GM21723 (cell line): ENCODE data around the gene ADCY1.

Source experiments
- ATAC-seq: cut with Tn5 transposase; IDR thresholded peaks from one replicate; pipeline ENCODE4 v1.9.1; 2021; ENCODE audit warnings: mild to moderate bottlenecking, moderate library complexity; ENCODE audit not compliant: unreplicated experiment

Gene ADCY1

DNA sequence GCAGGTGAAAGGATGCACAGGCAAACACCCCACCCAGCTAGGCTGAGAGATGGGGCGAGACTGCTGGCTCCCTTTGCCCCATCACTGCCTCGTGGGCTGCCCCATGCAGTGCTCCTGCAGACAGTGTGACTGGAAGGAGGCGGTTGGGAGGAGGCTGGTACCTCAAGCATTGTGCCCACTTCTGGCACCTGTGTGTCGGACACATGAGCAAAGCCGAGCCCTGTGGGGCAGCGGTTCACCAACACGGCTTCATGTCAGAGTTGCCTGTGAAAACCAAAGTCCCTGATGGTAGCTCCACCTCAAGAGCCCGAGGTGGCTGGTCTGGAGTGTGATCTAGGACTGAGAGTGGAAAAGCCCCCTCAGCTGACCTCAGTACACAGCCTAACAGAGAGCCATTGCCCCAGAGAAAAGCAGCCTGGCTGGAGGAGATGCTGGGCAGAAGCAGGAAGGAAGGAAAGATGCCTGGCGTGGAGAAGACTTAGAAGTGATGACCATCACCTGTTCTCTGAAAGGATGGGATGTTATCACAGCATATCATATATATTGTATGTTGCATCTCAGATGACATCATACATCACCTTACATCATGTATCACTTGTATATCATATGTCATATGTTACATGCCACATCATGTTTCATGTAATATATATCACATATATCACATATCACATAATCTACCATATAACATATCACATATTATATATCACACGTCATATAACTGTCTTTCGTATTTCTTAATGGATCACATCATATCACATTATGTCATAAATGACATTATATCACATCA, 75.6 kb downstream of the ADCY1 start:
- no peak for ATAC-seq

DNA sequence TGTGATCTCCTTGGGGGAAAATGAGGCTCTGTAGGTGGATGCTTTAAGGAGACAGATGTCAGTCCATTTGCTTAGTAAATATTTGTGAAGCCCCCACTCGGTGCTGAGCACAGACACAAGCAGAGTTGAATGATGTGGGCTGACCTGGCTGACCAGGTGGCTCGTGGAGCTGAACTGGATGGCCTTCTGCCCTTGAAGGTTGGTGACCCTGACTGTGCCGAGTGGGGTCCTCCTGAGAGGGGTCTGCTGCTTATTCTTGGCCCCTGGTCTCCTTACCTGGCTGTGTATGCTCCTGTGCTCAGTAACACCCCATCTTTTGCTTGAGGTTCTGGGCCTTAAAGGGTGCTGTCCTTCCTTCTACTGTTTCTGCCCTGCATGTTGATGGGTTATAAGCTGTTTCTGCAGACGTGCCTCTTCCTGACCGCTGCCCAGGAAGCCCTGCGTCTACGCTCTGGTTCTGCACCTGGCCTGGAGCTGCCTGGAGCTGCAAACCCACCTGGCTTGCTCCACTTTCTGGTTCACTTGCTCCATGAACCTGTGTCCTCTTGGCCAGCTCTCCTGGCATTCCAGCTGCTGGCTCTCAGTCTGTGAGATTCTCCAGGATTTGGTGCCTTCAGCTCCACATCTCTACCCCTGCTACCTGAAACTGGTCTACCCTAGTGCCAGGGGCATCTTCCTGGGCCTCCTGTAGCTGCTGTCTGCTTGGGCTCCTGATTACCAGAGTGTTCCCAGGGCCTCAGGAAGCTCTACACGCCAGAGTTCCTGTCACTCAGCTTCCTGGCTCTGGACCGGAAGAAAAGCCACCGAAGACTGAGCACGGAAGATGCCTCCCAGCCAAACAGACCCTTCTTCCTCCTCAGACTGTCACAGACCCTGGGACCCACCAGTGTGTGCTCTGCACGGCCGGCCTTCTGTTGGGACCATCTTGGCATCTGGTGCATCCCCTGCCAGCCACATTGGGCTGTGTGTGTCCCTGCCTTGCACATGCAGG, 76.5 kb downstream of the ADCY1 start:
- ATAC-seq, result no peak

DNA sequence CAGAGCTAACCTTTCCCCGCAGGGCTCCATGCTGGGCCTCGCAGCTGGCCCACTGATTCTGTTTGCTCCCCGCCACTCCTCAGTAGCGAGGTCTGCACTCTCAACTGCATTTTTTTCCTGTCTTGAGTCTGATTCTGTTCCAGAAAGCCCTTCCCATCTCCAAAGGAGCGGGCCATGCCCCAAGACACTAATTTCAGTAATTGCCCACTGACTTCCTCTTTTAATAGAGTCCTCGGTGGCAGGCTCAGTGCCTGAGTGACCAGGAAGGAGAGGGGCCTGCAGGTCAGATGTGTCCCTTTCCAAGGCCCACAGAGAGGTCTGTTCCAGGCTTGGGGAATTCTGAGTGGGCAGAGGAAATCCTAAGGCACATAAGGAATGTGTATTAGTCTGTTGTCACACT, 77.4 kb downstream of the ADCY1 start:
- ATAC-seq, result no peak

DNA sequence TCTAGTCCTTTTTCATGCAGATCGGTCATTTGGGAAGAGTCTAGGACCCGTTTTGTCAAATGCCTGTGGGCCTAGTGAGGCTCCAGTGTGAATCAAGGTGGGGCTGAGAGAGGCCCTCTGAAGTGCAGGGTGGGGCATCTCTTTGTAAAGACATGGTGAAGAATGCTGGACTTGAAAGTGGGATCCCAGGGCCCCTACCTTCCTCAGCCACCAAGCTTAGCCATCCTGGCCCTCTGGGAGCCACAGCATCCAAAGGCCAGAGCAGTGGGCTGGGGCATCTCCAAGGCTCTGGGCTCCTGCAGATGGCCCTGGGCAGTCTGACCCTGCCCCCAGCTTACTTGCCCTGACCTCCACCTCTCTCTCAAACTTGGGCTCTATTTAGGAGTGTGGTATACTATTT, 78.5 kb downstream of the ADCY1 start:
- no peak for ATAC-seq

DNA sequence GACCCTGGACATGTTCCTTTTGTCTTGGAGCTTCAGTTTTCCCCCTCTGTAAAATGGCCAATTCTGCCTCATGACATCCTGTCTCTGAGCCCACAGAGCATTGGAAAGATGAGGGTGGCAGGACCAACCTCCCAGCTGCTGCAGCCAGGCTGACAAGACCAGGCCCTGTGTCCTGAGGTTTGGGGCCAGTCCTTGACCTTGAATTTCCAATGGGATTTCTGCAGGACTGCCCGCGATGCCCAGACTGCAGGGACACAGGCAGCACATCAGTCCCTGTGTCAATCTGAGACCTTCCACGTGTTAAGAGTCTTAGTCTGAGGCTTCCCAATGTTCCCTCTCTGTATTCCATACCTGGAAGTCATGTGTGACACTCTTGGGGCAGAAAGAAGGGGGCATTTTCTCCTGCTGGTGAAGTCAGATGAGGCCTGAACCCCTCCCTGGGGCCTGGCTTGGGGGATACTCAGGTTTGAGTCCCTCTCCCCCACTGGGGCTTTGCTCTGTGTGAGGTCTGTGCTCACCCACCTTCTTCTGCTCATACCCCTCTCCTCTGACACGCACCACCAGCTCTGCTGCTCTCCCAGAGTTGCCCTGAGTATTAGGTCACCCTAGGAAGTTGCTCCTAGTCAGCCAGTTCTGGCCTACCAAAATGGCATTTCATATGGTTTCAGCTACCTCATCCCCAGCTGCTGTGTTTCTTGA, 79.2 kb downstream of the ADCY1 start:
- ATAC-seq, result no peak

DNA sequence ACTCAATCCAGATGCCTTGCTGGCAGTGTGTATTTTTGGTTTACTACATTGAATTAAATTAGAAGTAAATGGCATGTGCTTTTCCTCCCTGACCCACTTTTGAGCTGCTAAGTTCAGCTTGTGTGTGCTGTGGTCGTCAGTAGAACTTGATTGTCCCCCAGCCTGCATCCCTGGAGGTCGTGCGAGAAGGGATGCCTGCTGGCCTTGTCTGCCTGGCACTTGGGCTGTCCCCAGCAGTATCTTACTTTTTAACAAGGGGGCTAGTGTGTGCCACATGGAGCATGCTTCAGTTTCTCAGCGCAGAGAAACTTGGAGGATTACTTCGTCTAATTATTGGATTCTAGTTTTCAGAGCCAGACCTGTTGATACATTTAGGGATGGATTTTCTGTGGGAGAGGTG, 80.2 kb downstream of the ADCY1 start:
- no peak for ATAC-seq

DNA sequence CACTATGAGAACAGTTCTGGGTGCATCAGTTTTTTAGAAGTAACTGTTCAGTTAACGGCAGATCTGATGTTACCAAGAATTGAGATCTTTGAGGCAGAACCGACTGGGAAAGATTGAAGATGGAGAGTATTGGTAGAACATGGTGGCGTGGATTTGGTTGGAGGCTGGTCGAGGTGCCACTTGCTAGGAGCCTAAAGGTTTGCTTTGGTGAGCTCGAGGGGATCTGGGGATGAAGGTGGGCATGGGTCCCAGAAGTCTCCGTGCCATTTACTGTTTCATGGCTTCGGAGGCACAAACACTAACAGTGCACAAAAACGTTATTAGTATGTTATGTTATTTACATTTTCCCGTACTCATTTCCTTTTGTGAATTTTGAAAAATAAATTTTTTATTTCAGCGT, 81.4 kb downstream of the ADCY1 start:
- ATAC-seq, result no peak

DNA sequence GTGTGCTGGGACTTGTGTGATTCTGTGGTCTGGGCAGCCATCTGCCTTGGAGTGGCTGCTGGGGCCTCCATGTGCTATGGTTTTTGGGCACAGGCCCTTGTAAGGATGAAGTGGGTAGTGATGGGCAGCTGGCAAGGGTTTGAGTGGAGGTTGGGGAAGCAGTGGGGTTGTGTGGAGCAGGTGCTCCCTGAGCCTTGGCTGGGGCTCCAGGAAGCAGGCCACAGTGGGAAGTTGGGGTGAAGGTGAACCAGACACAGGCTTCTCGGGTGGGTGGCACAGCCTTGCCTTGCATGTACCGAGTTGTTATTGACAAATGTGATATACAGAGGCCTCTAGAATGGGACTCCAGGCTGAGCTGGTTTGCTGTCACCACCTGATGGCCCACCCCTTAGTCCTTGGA, 82.3 kb downstream of the ADCY1 start:
- ATAC-seq, result no peak

DNA sequence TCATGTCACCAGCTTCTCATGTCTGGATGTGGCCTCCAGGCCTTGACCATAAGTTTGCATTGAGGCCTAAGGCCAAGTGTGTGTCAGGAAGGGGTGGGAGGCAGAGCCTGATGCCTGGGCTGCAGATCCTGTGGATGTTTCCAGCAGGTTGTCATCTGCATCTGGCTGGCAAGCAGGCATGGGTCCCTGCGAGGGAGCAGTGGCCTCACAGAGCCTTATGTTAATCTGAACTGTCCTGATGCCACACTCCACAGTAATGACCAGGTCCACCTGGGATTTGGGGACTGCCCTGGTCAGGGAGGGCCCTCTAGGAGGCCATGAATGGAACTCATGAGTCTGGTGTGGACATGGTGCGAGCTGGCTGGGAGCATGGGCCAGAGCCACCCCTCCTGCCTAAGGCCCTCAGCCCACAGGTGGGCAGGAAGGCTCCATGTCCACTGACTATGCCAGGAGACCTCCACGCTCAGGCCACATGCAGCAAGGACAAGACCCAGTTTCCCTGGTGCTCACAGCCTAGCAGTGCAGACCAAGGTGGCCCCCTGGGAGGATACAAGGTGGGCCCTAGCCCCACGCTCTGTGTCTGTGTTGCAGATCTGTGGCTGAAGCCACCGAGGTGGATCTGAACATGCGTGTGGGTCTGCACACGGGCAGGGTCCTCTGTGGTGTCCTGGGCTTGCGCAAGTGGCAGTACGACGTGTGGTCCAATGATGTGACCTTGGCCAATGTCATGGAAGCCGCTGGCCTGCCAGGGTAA, 83.1 kb downstream of the ADCY1 start:
- no peak for ATAC-seq

DNA sequence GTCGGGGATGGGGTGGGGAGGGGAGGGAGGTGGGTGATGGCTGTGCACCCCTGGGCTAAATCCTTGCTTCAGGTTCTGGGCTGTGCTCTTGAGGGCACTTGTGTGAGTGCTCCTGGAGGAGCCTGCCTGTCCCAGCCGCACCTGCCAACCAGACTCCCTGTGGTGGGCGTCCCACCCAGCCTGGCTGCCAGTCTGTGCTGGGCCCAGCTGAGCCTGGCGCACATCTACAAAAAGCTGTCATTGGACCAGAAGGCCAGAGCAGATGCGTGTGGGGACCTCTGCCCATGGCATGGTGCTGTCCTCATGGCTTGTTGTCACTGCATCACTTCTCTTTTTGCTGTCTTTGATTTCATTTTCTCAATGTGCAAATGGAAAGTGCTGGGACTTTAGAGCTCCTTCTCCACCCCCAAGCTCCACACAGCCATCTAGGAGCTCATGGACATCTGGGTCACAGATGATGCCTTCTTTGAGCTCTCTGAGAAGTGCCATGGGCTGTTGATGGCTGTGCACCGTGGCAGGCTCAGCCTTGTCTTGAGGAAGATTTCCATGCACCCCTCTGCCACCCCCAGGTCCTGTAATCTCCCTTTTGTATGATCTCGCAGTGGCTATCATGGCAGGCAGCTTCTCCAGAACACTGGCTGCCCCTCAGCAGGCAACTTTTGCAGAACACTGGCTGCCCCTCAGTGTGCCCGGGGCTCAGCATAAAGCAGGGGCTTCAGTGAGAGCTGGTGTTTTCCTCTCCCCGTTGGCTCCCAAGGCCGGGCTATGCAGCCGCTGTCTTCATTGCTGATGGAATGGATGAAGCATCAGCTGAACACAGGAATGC, 83.9 kb downstream of the ADCY1 start:
- no peak for ATAC-seq

DNA sequence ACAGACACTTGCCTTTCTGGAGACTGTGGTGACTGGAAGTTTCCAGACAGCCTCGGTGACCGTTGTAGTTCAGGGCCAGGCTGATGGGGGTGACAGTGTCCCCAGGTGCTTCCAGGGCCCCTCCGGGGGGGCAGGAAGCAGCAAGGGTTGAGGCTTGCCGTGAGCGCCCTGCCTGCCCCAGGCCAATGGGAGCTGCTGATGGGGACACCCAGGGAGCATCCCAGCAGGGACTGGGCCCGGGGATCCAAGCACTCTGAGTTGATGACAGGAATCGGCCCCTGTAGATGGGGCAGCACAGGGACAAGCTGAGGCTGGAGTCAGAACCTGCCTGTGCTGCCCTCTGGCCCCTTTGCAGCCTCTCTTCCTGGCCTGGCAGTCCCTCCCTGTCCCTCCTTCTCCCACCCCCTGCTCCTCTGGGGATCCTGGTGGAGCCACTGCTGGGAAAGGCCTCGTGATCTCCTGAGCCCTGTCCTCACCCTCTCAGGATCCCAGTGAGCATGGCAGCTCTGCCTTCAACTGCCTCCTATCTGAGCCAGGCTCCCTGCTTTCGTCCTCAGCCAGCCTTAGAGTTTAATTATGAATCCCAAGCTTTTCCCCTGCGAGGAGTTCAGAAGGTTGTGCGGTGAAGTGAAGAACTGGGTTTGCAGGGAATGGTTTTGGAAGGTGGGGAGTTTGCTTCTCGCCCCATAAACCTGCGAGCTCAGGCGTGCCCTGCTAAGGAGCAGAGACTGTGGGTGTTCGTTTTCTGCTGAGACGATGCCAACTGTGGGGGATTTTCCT, 84.7 kb downstream of the ADCY1 start:
- ATAC-seq, result no peak

DNA sequence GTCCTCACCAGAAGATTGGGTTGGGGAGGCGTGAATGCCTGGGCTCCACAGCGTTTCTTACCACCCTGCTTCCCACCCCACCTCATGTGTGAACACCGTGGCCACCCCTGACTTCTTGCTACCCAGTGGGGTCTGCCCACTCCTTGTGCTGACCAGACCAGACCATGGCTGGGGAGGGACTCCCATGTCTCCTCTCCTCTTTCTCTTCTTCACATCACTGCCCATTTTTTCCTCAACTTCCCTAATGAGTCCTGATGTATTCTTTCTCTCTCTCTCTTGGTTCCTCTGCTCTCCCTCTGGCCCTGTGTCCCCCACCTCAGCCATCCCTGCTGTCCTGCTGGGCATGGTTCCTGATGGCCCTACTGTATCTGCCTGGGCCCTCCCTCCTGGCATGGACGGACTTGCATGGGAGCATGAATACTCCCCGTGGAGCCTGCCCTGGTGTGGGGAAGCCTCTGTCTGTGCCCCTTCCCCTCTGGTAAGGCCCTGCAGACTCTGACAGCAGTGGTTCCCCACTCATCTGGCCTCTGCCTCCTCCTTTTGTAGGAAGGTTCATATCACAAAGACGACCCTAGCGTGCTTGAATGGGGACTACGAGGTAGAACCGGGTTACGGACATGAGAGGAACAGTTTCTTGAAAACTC, 85.5 kb downstream of the ADCY1 start:
- no peak for ATAC-seq

DNA sequence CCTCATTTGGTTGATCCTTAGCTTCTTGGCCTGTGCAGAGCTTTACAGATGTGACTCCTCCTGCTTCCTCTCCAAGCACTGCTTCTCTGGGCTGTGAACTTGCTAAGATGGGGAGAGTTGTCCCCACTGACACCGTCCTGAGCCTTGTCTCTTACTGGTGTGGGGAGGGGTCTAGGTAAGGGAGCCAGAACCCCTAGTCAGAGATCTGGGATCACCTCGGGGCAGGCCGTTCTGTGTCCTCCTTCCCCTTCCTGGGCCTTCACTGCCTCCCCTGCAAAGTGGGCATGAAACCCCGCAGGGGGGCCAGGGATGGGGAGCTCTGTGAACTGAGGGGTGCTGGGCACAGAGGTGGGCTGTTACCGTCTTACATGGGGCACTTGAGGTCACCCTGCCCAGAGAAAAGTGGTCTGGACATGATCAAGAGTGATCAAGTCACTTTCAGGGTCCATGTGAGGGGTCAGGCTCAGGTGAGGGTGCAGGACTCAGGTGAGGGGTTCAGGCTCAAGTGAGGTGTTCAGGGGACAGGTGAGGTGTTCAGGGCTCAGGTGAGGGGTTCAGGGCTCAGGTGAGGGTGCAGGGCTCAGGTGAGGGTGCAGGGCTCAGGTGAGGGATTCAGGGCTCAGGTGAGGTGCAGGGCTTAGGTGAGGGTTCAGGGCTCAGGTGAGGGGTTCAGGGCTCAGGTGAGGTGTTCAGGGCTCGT, 86.2 kb downstream of the ADCY1 start:
- ATAC-seq, result no peak

DNA sequence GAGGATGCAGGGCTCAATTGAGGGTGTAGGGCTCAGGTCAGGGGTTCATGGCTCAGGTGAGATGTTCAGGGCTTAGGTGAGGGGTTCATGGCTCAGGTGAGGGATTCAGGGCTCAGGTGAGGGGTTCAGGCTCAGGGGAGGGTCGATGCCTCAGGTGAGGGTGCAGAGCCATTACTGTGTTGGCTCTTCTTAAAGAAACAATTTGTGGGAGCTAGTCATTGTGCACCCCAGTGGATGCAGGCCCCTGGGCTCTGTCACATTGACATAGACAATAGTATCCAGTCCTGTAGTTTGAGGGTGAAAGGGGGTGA, 86.7 kb downstream of the ADCY1 start:
- ATAC-seq, result no peak

DNA sequence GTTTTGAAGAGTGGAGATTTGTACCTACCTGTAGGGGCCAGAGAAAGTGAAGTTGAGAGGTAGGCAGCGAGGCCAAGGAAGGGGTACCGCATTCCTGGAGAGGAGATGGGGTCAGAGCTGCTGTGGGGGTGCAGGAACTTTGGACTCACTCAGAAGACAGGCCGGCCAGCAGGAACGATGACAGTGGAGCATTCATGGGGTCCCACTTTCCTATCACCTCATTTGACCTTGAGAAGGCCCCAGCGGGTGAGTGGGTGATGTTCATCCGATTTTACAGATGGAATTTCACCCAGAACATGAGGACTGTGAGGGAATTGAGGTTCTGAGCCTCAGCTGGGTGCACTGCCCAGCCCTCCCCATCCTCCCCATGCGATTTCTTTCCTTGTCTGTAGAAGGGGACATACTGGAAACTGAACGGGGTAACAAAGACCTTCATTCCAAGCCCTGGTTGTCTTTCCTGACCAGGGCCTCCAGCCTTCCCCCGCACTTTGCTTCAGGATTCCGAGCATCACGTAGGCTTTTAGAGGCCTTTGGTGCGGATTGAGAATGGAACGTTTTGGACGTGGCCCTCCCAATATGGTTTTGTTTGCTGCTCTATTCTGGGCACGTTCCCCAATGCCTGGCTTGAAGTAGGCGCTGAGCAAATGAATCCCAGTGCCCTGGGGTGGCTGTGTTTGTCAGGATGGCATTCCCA, 87.3 kb downstream of the ADCY1 start:
- no peak for ATAC-seq

DNA sequence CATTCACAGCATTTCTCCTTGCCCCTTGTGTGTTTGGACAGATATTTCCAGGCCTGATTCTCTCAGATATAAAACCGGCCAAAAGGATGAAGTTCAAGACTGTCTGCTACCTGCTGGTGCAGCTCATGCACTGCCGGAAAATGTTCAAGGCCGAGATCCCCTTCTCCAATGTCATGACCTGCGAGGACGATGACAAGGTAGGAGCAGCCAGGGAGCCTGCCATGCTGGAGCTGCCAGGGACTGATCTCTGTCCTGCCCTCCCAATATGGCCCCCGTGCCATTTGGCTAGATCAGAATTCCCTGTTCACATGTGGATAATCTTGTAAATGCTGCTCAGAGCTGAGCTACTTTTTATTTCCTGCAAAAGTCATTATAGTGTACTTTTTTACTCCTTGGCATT, 87.8 kb downstream of the ADCY1 start:
- no peak for ATAC-seq

DNA sequence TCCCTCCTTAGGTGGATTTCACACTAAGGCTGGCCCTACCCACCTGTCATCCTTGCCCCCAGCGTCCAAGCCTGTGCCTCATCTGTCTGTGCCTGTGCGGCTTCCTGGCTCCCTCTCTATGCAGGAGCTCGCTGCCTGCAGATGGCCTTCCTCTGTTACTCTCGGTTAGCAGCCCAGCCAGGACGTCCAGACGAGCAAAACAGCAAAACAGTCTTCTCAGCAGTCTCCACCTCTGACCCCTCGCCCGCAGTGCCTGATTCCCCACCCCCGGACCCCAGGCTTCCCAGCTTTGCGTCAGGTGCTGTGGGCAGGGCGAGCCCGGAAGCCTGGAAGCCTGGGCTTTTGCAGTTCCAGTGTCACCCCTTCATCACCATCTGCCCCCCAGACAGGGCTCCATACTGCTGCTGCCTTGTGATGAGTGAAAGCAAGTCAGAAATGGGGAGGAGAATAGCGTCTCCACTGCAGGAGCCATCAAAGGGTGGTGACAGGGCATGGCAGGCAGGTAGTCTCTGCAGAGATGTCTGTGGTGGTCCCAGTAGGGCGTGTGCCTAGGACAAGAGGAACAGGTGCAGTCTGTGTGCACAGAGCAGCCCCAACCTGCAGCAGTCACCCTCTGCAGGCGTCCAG, 88.5 kb downstream of the ADCY1 start:
- ATAC-seq, result no peak
